GM23338 (cell line): ENCODE measurements around the gene DCDC1. TPM values are rescaled to one million over a fixed set of nuclear protein-coding genes. Genes with fewer than 3 reads are reported as not detected.

ENCODE experiments used
- ATAC-seq: fragments of 200-7000 bp; cut with Tn5 transposase; 3 replicates; pipeline ENCODE4 v1.9.1; 2020
- DNase-seq: peaks from one replicate; pipeline ENCODE4 v3.0.0-alpha.2; 2015; ENCODE audit warnings: low spot score
- H2AFZ ChIP-seq: fragments of 200-600 bp; sonication (generic); 2 replicates; pipeline ENCODE4 v1.8.0; 2016; ENCODE audit warnings: antibody characterized with exemption, mild to moderate bottlenecking, moderate library complexity
- H3F3A ChIP-seq: fragments of 200-600 bp; sonication (generic); replicated peaks from 2 replicates; pipeline ENCODE4 v1.8.0; 2017; ENCODE audit warnings: antibody characterized with exemption, mixed run types, low read depth
- H3K27ac ChIP-seq: fragments of 200-600 bp; sonication (generic); 2 replicates; pipeline ENCODE4 v1.6.1; 2016; ENCODE audit warnings: low read depth
- H3K27me3 ChIP-seq: fragments of 200-600 bp; sonication (generic); 2 replicates; pipeline ENCODE4 v1.8.0; 2016; ENCODE audit warnings: mild to moderate bottlenecking, mixed run types, moderate library complexity; ENCODE audit not compliant: insufficient read depth
- H3K36me3 ChIP-seq: fragments of 200-600 bp; sonication (generic); 2 replicates; pipeline ENCODE4 v1.8.0; 2016; ENCODE audit warnings: mild to moderate bottlenecking; ENCODE audit not compliant: insufficient read depth
- H3K4me1 ChIP-seq: fragments of 200-600 bp; sonication (generic); 2 replicates; pipeline ENCODE4 v1.8.0; 2016; ENCODE audit warnings: mild to moderate bottlenecking, moderate library complexity; ENCODE audit not compliant: insufficient read depth
- H3K4me2 ChIP-seq: fragments of 200-600 bp; sonication (generic); 2 replicates; pipeline ENCODE4 v1.7.1; 2017; ENCODE audit warnings: mixed run types
- H3K4me3 ChIP-seq: fragments of 200-600 bp; sonication (generic); 2 replicates; pipeline ENCODE4 v1.6.1; 2016; ENCODE audit warnings: mixed run types
- H3K79me2 ChIP-seq: fragments of 200-600 bp; sonication (generic); replicated peaks from 2 replicates; pipeline ENCODE4 v1.8.0; 2017; ENCODE audit warnings: mild to moderate bottlenecking; ENCODE audit not compliant: insufficient read depth
- H3K9me2 ChIP-seq: fragments of 200-600 bp; sonication (generic); 2 replicates; pipeline ENCODE4 v1.8.0; 2017; ENCODE audit not compliant: insufficient read depth
- H4K20me1 ChIP-seq: fragments of 200-600 bp; sonication (generic); replicated peaks from 2 replicates; pipeline ENCODE4 v1.8.0; 2017; ENCODE audit warnings: mild to moderate bottlenecking; ENCODE audit not compliant: insufficient read depth
- H3K27ac Mint-ChIP-seq: 2 replicates; pipeline ENCODE4 v1.8.0; 2020; ENCODE audit warnings: inconsistent platforms, mild to moderate bottlenecking, moderate library complexity, mixed read lengths
- H3K27me3 Mint-ChIP-seq: 3 replicates; pipeline ENCODE4 v1.8.0; 2022; ENCODE audit warnings: low read depth, mild to moderate bottlenecking, moderate library complexity, mixed read lengths, inconsistent platforms; ENCODE audit not compliant: insufficient read depth, poor library complexity
- H3K36me3 Mint-ChIP-seq: 3 replicates; pipeline ENCODE4 v1.8.0; 2021; ENCODE audit warnings: low read depth, mild to moderate bottlenecking, inconsistent platforms, moderate library complexity, mixed read lengths
- H3K4me1 Mint-ChIP-seq: 3 replicates; pipeline ENCODE4 v1.8.0; 2020; ENCODE audit warnings: mild to moderate bottlenecking, inconsistent platforms, mixed read lengths
- H3K4me3 Mint-ChIP-seq: 3 replicates; pipeline ENCODE4 v1.8.0; 2021; ENCODE audit warnings: moderate library complexity, mild to moderate bottlenecking, inconsistent platforms, mixed read lengths
- H3K9me3 Mint-ChIP-seq: 3 replicates; pipeline ENCODE4 v1.8.0; 2020; ENCODE audit warnings: moderate library complexity, mild to moderate bottlenecking, inconsistent platforms, mixed read lengths
- CREB1 ChIP-seq: fragments of 250-450 bp; sonication (Bioruptor Pico); IDR thresholded peaks from 2 replicates; pipeline ENCODE4 v1.5.0; 2020; ENCODE audit warnings: low read depth, mild to moderate bottlenecking, moderate library complexity
- EZH2phosphoT487 ChIP-seq: fragments of 200-600 bp; sonication (generic); IDR thresholded peaks from one replicate; pipeline ENCODE4 v1.8.1; 2018; ENCODE audit warnings: antibody characterized with exemption; ENCODE audit not compliant: unreplicated experiment
- JUNB ChIP-seq: IDR thresholded peaks from one replicate; pipeline ENCODE4 v1.6.1; 2016; ENCODE audit warnings: antibody characterized with exemption; ENCODE audit not compliant: unreplicated experiment
- POLR2AphosphoS5 ChIP-seq: IDR thresholded peaks from 2 replicates; pipeline ENCODE4 v1.6.1; 2016; ENCODE audit warnings: antibody characterized with exemption, low read depth
- polyA plus RNA-seq: library from polyadenylated mRNA; unstranded; fragments of >200 nt; fragmentation: Nextera tagmentation; extraction: Ambion mirVana; gene quantifications from 2 replicates; pipeline ENCODE4 v1.2.1, GENCODE V29; 2016
- total RNA-seq: library from RNA; depleted of rRNA; stranded (reverse); fragments of >200 nt; shearing (Covaris generic); gene quantifications from 2 replicates; pipeline ENCODE4 v1.2.3, GENCODE V29; 2014
- TF ChIP-seq, protein P1 (sequence below): IDR thresholded peaks from 2 replicates; pipeline ENCODE4 v1.6.1; 2016; ENCODE audit warnings: antibody characterized with exemption
- TF ChIP-seq, protein P2 (sequence below): fragments of 250-450 bp; sonication (Bioruptor Pico); IDR thresholded peaks from 2 replicates; pipeline ENCODE4 v1.5.0; 2020; ENCODE audit warnings: mild to moderate bottlenecking, moderate library complexity
- TF ChIP-seq, protein P3 (sequence below): IDR thresholded peaks from one replicate; pipeline ENCODE4 v1.6.1; 2018; ENCODE audit warnings: antibody characterized with exemption; ENCODE audit not compliant: unreplicated experiment

Gene DCDC1
- total and polyA plus RNA-seq, 2 experiments from 2014 or later = 0.56 to 0.58 TPM

DNA sequence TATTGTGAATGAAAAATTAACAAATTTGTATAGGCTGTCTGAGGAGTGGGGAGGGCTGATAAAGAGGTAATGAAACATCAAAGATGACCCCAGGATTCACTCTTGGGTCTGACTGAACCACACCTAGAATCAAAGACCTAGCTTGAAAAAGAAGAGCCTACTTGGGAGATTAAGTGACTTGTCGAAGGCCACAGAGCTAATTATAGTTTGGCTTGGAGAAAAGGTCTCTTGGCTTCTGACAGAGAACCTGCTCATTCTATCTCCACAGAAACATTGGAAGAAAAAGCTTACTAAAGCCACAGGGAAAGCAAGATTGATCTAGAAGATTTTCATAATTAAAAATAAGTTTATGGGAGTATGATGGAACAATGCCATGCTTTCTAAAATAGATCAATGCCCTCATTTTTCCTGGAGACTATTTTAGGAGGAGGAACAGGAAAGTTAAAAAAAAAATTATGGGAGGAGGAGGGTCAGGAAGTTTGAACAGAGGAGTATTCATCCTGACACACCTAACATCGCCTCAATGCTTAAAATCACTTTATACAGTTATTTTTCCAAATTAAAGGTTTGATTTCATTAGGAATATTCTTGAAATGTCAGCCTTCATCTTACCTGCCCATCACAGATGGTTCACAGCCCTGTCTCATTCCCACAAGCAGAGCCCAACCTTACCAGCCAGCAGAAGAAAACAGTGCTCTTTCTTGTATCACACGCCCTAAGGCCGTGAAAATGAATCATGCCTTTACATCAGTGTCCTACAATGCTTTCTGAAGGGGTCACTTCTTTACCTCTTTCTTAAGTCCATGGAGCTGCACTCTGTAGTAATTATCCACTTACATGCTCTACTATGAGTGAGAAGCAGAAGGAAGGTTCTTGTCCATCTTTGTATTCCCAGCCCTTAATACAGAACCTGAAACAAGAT is 552.3 kb downstream of the DCDC1 start (continued):
- TF ChIP-seq CREB1 (CRISPR knock-in tag) (no peak), JUNB (no peak)
- TF ChIP-seq, protein P1, sequence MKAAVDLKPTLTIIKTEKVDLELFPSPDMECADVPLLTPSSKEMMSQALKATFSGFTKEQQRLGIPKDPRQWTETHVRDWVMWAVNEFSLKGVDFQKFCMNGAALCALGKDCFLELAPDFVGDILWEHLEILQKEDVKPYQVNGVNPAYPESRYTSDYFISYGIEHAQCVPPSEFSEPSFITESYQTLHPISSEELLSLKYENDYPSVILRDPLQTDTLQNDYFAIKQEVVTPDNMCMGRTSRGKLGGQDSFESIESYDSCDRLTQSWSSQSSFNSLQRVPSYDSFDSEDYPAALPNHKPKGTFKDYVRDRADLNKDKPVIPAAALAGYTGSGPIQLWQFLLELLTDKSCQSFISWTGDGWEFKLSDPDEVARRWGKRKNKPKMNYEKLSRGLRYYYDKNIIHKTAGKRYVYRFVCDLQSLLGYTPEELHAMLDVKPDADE = no peak

DNA sequence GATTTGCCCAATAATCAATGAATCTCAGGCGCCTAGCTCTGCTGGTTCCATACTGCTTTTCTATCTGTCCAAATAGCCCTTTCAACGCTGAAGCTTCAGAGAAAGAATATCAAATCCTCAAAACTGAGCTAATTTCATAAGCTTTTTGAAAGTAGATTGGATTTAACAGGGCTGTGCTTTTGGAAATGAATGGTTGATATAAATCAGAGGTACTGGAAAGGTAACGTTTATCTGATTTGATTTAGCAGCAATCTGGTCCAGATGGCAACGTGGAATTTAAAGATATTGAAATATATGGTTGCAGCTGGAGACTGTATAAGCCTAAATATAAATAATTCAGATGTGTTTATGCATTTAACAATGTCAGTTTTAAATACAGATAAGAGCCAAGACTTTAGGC is 553.9 kb downstream of the DCDC1 start:
- Mint-ChIP-seq H3K4me1 (no peaks in the 10 kb centered on the region), H3K27me3 (no peaks in the 10 kb centered on the region), H3K9me3 (no peaks in the 10 kb centered on the region), H3K4me3 (no peak overlapping the region), H3K27ac (no peak overlapping the region), H3K36me3 (no peaks in the 10 kb centered on the region)
- H4K20me1 ChIP-seq = no peaks in the 10 kb centered on the region
- DNase-seq (no peak), ATAC-seq (no peak)
- TF ChIP-seq JUNB (no peak), CREB1 (CRISPR knock-in tag) (no peak), EZH2phosphoT487 (no peak), POLR2AphosphoS5 (no peak)
- TF ChIP-seq, protein P1 = no peak
- TF ChIP-seq, protein P2, sequence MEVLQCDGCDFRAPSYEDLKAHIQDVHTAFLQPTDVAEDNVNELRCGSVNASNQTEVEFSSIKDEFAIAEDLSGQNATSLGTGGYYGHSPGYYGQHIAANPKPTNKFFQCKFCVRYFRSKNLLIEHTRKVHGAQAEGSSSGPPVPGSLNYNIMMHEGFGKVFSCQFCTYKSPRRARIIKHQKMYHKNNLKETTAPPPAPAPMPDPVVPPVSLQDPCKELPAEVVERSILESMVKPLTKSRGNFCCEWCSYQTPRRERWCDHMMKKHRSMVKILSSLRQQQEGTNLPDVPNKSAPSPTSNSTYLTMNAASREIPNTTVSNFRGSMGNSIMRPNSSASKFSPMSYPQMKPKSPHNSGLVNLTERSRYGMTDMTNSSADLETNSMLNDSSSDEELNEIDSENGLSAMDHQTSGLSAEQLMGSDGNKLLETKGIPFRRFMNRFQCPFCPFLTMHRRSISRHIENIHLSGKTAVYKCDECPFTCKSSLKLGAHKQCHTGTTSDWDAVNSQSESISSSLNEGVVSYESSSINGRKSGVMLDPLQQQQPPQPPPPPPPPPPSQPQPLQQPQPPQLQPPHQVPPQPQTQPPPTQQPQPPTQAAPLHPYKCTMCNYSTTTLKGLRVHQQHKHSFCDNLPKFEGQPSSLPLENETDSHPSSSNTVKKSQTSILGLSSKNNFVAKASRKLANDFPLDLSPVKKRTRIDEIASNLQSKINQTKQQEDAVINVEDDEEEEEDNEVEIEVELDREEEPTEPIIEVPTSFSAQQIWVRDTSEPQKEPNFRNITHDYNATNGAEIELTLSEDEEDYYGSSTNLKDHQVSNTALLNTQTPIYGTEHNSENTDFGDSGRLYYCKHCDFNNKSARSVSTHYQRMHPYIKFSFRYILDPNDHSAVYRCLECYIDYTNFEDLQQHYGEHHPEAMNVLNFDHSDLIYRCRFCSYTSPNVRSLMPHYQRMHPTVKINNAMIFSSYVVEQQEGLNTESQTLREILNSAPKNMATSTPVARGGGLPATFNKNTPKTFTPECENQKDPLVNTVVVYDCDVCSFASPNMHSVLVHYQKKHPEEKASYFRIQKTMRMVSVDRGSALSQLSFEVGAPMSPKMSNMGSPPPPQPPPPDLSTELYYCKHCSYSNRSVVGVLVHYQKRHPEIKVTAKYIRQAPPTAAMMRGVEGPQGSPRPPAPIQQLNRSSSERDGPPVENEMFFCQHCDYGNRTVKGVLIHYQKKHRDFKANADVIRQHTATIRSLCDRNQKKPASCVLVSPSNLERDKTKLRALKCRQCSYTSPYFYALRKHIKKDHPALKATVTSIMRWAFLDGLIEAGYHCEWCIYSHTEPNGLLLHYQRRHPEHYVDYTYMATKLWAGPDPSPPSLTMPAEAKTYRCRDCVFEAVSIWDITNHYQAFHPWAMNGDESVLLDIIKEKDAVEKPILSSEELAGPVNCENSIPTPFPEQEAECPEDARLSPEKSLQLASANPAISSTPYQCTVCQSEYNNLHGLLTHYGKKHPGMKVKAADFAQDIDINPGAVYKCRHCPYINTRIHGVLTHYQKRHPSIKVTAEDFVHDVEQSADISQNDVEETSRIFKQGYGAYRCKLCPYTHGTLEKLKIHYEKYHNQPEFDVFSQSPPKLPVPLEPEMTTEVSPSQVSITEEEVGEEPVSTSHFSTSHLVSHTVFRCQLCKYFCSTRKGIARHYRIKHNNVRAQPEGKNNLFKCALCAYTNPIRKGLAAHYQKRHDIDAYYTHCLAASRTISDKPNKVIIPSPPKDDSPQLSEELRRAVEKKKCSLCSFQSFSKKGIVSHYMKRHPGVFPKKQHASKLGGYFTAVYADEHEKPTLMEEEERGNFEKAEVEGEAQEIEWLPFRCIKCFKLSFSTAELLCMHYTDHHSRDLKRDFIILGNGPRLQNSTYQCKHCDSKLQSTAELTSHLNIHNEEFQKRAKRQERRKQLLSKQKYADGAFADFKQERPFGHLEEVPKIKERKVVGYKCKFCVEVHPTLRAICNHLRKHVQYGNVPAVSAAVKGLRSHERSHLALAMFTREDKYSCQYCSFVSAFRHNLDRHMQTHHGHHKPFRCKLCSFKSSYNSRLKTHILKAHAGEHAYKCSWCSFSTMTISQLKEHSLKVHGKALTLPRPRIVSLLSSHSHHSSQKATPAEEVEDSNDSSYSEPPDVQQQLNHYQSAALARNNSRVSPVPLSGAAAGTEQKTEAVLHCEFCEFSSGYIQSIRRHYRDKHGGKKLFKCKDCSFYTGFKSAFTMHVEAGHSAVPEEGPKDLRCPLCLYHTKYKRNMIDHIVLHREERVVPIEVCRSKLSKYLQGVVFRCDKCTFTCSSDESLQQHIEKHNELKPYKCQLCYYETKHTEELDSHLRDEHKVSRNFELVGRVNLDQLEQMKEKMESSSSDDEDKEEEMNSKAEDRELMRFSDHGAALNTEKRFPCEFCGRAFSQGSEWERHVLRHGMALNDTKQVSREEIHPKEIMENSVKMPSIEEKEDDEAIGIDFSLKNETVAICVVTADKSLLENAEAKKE (CRISPR knock-in tag) = no peak
- TF ChIP-seq, protein P3, sequence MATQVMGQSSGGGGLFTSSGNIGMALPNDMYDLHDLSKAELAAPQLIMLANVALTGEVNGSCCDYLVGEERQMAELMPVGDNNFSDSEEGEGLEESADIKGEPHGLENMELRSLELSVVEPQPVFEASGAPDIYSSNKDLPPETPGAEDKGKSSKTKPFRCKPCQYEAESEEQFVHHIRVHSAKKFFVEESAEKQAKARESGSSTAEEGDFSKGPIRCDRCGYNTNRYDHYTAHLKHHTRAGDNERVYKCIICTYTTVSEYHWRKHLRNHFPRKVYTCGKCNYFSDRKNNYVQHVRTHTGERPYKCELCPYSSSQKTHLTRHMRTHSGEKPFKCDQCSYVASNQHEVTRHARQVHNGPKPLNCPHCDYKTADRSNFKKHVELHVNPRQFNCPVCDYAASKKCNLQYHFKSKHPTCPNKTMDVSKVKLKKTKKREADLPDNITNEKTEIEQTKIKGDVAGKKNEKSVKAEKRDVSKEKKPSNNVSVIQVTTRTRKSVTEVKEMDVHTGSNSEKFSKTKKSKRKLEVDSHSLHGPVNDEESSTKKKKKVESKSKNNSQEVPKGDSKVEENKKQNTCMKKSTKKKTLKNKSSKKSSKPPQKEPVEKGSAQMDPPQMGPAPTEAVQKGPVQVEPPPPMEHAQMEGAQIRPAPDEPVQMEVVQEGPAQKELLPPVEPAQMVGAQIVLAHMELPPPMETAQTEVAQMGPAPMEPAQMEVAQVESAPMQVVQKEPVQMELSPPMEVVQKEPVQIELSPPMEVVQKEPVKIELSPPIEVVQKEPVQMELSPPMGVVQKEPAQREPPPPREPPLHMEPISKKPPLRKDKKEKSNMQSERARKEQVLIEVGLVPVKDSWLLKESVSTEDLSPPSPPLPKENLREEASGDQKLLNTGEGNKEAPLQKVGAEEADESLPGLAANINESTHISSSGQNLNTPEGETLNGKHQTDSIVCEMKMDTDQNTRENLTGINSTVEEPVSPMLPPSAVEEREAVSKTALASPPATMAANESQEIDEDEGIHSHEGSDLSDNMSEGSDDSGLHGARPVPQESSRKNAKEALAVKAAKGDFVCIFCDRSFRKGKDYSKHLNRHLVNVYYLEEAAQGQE = no peak
- no peaks in the 10 kb centered on the region for H3K27me3 ChIP-seq
- H3K79me2 ChIP-seq = no peaks in the 10 kb centered on the region
- no peaks in the 10 kb centered on the region for H3K4me1 ChIP-seq
- no peak overlapping the region for H3K4me2 ChIP-seq
- no peaks in the 10 kb centered on the region for H3K9me2 ChIP-seq
- no peaks in the 10 kb centered on the region for H3F3A ChIP-seq
- no peak overlapping the region for H3K27ac ChIP-seq
- H3K36me3 ChIP-seq = no peaks in the 10 kb centered on the region
- no peak overlapping the region for H2AFZ ChIP-seq
- no peak overlapping the region for H3K4me3 ChIP-seq
